K562 (cell line): ENCODE measurements around the gene ABCA4. TPM values are rescaled to one million over a fixed set of nuclear protein-coding genes. Genes with fewer than 3 reads are reported as not detected.

Source experiments
- ATAC-seq: fragments of 200-7000 bp; cut with Tn5 transposase; 3 replicates; pipeline ENCODE4 v1.9.1; 2020; ENCODE audit warnings: moderate library complexity
- BruUV-seq: library from RNA; stranded (reverse); fragments of 400-500 nt; replicated peaks from 2 replicates; lab custom pipeline; 2021; lab: Mats Ljungman, UMichigan
- CTCF ChIA-PET: fragments of 300-600 bp; formaldehyde crosslinking; extraction: SDS; loops from one replicate; lab custom pipeline; 2021; ENCODE audit warnings: low intra/inter-chr PET ratio; lab: Yijun Ruan, JAX
- POLR2A ChIA-PET: fragments of 300-600, 350-650 bp; sonication (Branson Sonifier 250); formaldehyde crosslinking; extraction: SDS; loops from one replicate; lab custom pipeline; 2021; ENCODE audit warnings: antibody characterized with exemption, inconsistent platforms; lab: Yijun Ruan, JAX
- DNase-seq, 4 experiments: peaks; one replicate each; pipeline versions ENCODE4 v3.0.0 to v3.0.0-alpha.2; 2011 to 2018; ENCODE audit warnings: low spot score in 3 of 4, mixed read lengths in 3 of 4; ENCODE audit errors: extremely low read depth in 1 of 4
- FAIRE-seq: peaks from 2 replicates; lab custom pipeline; 2011; peaks lifted over from hg19 to GRCh38; lab: Jason Lieb, UNC
- H2AFZ ChIP-seq: 2 replicates; pipeline ENCODE4 v1.6.0; 2011; ENCODE audit warnings: low read depth, low read length, control low read depth, inconsistent platforms
- H3K27ac ChIP-seq: fragments of 200-600 bp; 3 replicates; pipeline ENCODE4 v1.8.0; 2011; ENCODE audit warnings: low read depth, mild to moderate bottlenecking, control low read depth, inconsistent platforms, low read length, moderate library complexity, mixed read lengths; ENCODE audit errors: extremely low read depth
- H3K27me3 ChIP-seq, 2 experiments: fragments of 300-600 bp in 1 of 2; 2 replicates in 1 of 2; 3 replicates in 1 of 2; pipeline versions ENCODE4 v1.6.0 to v1.8.0; 2011; ENCODE audit warnings: inconsistent platforms in 2 of 2, low read length in 2 of 2, mild to moderate bottlenecking in 1 of 2, mixed read lengths in 1 of 2, moderate library complexity in 1 of 2; ENCODE audit not compliant: control insufficient read depth in 2 of 2, insufficient read depth in 2 of 2
- H3K36me3 ChIP-seq: fragments of 300-600 bp; 3 replicates; pipeline ENCODE4 v1.8.0; 2011; ENCODE audit warnings: mild to moderate bottlenecking, low read length, inconsistent platforms; ENCODE audit not compliant: control insufficient read depth, insufficient read depth
- H3K4me1 ChIP-seq, 2 experiments: fragments of 200-600 bp in 1 of 2; replicated peaks in 1 of 2; 2 replicates in 1 of 2; 3 replicates in 1 of 2; pipeline versions ENCODE4 v1.5.1 to v1.8.0; 2011; ENCODE audit warnings: inconsistent platforms in 2 of 2, low read length in 2 of 2, mild to moderate bottlenecking in 1 of 2, mixed read lengths in 1 of 2, moderate library complexity in 1 of 2; ENCODE audit not compliant: control insufficient read depth in 2 of 2, insufficient read depth in 2 of 2
- H3K4me2 ChIP-seq: 2 replicates; pipeline ENCODE4 v1.6.1; 2011; ENCODE audit warnings: low read length, control low read depth, inconsistent platforms, mixed read lengths; ENCODE audit not compliant: insufficient read depth
- H3K4me3 ChIP-seq: fragments of 200-600 bp; sonication (generic), shearing (Covaris generic); 2 replicates; pipeline ENCODE4 v1.5.1; 2016; ENCODE audit warnings: control low read depth, inconsistent platforms
- H3K79me2 ChIP-seq: fragments of 200-600 bp; 3 replicates; pipeline ENCODE4 v1.8.0; 2011; ENCODE audit warnings: low read length, inconsistent platforms; ENCODE audit not compliant: control insufficient read depth, insufficient read depth
- H3K9ac ChIP-seq, 2 experiments: 2 replicates each; pipeline versions ENCODE4 v1.6.0 to v1.6.1; 2011; ENCODE audit warnings: low read depth in 2 of 2, low read length in 2 of 2, control low read depth in 1 of 2, inconsistent platforms in 1 of 2, mild to moderate bottlenecking in 1 of 2, mixed read lengths in 1 of 2; ENCODE audit not compliant: insufficient read depth in 1 of 2
- H3K9me1 ChIP-seq: one replicate; pipeline ENCODE4 v1.6.0; 2011; ENCODE audit warnings: inconsistent platforms, mild to moderate bottlenecking, low read length, moderate library complexity; ENCODE audit not compliant: control insufficient read depth, insufficient read depth
- H3K9me3 ChIP-seq: replicated peaks from 2 replicates; pipeline ENCODE4 v1.5.1; 2011; ENCODE audit warnings: low read depth, low read length, inconsistent platforms; ENCODE audit not compliant: control insufficient read depth, insufficient read depth
- H4K20me1 ChIP-seq: replicated peaks from 2 replicates; pipeline ENCODE4 v1.6.1; 2011; ENCODE audit warnings: low read length, inconsistent platforms, mixed read lengths; ENCODE audit not compliant: control insufficient read depth, insufficient read depth
- BMI1 ChIP-seq: fragments of 150-350 bp; IDR thresholded peaks from 2 replicates; pipeline ENCODE4 v1.6.1; 2014; ENCODE audit warnings: low read length
- CREM ChIP-seq: IDR thresholded peaks from 2 replicates; pipeline ENCODE4 v1.6.1; 2014; ENCODE audit warnings: antibody characterized with exemption, low read depth
- MAFG ChIP-seq: fragments of 450-650 bp; conservative IDR thresholded peaks from 2 replicates; pipeline ENCODE4 v1.6.1; 2016; ENCODE audit warnings: missing genetic modification characterization, missing compliant biosample characterization
- MEIS2 ChIP-seq: fragments of 450-650 bp; IDR thresholded peaks from 2 replicates; pipeline ENCODE4 v1.6.1; 2014; ENCODE audit warnings: mild to moderate bottlenecking; ENCODE audit not compliant: partially characterized antibody
- RBM22 ChIP-seq: fragments of 200-400 bp; formaldehyde crosslinking; IDR thresholded peaks from 2 replicates; pipeline ENCODE4 v1.6.1; 2018; ENCODE audit warnings: low read length, low read depth; ENCODE audit not compliant: poor library complexity, severe bottlenecking
- ZBTB7A ChIP-seq: IDR thresholded peaks from 2 replicates; pipeline ENCODE4 v1.6.1; 2011; ENCODE audit warnings: low read depth, mild to moderate bottlenecking, low read length, moderate library complexity, borderline replicate concordance; ENCODE audit not compliant: control insufficient read depth
- ZNF224 ChIP-seq: sonication (generic); formaldehyde crosslinking; IDR thresholded peaks from 2 replicates; pipeline ENCODE4 v1.8.0; 2022; ENCODE audit warnings: mild to moderate bottlenecking, missing genetic modification reagents
- ZNF586 ChIP-seq: fragments of 450-650 bp; formaldehyde crosslinking; conservative IDR thresholded peaks from 2 replicates; pipeline ENCODE4 v1.4.0; 2020; ENCODE audit warnings: mild to moderate bottlenecking, moderate library complexity
- WGBS: fragments of 100-300 bp; shearing (Covaris generic); methylation state at CpG from one replicate; pipeline ENCODE4 v1.1.6; 2016; ENCODE audit warnings: low coverage, mixed read lengths; ENCODE audit not compliant: insufficient coverage; ENCODE audit errors: missing lambda C conversion rate; 5-methylcytosine and 5-hydroxymethylcytosine counted together
- in situ Hi-C: fragments of 300-500 bp; cut with MboI; formaldehyde crosslinking; loops from 4 replicates; pipeline ENCODE4 v1.15.0; 2018; ENCODE audit warnings: inconsistent platforms, mixed read lengths
- intact Hi-C: fragments of 100-400 bp; cut with micrococcal nuclease; formaldehyde crosslinking; loops from 2 replicates; pipeline ENCODE4 v1.14.2; 2022
- polyA plus RNA-seq, 8 experiments: library from polyadenylated mRNA; depleted of rRNA in 4 of 8; stranded (reverse) in 5 of 8; unstranded in 3 of 8; fragments of >200 nt; fragmentation: Nextera tagmentation in 2 of 8; fragmentation: Illumina TruSeq in 1 of 8; extraction: Ambion mirVana in 2 of 8; extraction: Trizol in 1 of 8; gene quantifications; 2 replicates each; pipeline versions ENCODE4 v1.2.1 to v1.2.3, GENCODE V29; 2011 to 2014; ENCODE audit warnings: inconsistent platforms in 1 of 8, missing spikeins in 1 of 8
- total RNA-seq, 7 experiments: library from RNA; depleted of rRNA in 6 of 7; stranded (reverse); fragments of >200 nt in 6 of 7; fragmentation: Illumina TruSeq in 2 of 7; extraction: Trizol in 2 of 7; gene quantifications; 2 replicates each; pipeline versions ENCODE4 v1.2.1 to v1.2.3, GENCODE V29; 2011 to 2021; ENCODE audit warnings: low replicate concordance in 1 of 7
- TF ChIP-seq, protein P1 (sequence below): sonication (generic); formaldehyde crosslinking; IDR thresholded peaks from 2 replicates; pipeline ENCODE4 v1.8.0; 2022; ENCODE audit warnings: mild to moderate bottlenecking, missing genetic modification reagents
- TF ChIP-seq, protein P2 (sequence below): fragments of 450-650 bp; IDR thresholded peaks from 2 replicates; pipeline ENCODE4 v1.6.1; 2016
- TF ChIP-seq, protein P3 (sequence below): sonication (generic); formaldehyde crosslinking; IDR thresholded peaks from 2 replicates; pipeline ENCODE4 v1.8.1; 2023; ENCODE audit warnings: mild to moderate bottlenecking, missing genetic modification reagents

Gene ABCA4
- total and polyA plus RNA-seq, 9 of the 15 experiments (the other 6 are each of a cell fraction or from before 2014, with no cell fraction given), result 0.01 to 0.04 TPM; not detected in 7

- Histone ChIP-seq H3K79me2 (no peaks in the 10 kb centered on the region), H3K27me3 (0 out of 5 replicates have a peak, but pooled peaks cover 0 to 6% of the 10 kb centered on the region in 2 experiments), H3K27ac (no peak overlapping the region), H3K9me3 (no peaks in the 10 kb centered on the region), H3K9me1 (no peaks in the 10 kb centered on the region), H3K4me2 (no peak overlapping the region), H3K4me3 (no peak overlapping the region), H3K9ac (no peak overlapping the region), H4K20me1 (no peaks in the 10 kb centered on the region; the same call in 1 of the 2 replicates), H3K4me1 (no peaks in the 10 kb centered on the region), H2AFZ (no peak overlapping the region), H3K36me3 (no peaks in the 10 kb centered on the region)
- FAIRE-seq (no peak), DNase-seq (no peak), ATAC-seq (no peak)
- no peak for TF ChIP-seq ZNF586 (CRISPR knock-in tag)
- TF ChIP-seq, protein P1, sequence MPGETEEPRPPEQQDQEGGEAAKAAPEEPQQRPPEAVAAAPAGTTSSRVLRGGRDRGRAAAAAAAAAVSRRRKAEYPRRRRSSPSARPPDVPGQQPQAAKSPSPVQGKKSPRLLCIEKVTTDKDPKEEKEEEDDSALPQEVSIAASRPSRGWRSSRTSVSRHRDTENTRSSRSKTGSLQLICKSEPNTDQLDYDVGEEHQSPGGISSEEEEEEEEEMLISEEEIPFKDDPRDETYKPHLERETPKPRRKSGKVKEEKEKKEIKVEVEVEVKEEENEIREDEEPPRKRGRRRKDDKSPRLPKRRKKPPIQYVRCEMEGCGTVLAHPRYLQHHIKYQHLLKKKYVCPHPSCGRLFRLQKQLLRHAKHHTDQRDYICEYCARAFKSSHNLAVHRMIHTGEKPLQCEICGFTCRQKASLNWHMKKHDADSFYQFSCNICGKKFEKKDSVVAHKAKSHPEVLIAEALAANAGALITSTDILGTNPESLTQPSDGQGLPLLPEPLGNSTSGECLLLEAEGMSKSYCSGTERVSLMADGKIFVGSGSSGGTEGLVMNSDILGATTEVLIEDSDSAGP (CRISPR knock-in tag), result no peak
- no peak for TF ChIP-seq ZBTB7A
- TF ChIP-seq MEIS2, result peak; percentile 17
- no peak for TF ChIP-seq BMI1
- TF ChIP-seq CREM, result 0 out of 2 replicates have a peak, but pooled peaks have one; percentile 10
- TF ChIP-seq, protein P2, sequence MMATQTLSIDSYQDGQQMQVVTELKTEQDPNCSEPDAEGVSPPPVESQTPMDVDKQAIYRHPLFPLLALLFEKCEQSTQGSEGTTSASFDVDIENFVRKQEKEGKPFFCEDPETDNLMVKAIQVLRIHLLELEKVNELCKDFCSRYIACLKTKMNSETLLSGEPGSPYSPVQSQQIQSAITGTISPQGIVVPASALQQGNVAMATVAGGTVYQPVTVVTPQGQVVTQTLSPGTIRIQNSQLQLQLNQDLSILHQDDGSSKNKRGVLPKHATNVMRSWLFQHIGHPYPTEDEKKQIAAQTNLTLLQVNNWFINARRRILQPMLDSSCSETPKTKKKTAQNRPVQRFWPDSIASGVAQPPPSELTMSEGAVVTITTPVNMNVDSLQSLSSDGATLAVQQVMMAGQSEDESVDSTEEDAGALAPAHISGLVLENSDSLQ, result peak; percentile 45
- no peak for TF ChIP-seq ZNF224 (CRISPR knock-in tag)
- TF ChIP-seq MAFG (tag), result 0 out of 2 replicates have a peak, but pooled peaks have one; percentile 22
- TF ChIP-seq, protein P3, sequence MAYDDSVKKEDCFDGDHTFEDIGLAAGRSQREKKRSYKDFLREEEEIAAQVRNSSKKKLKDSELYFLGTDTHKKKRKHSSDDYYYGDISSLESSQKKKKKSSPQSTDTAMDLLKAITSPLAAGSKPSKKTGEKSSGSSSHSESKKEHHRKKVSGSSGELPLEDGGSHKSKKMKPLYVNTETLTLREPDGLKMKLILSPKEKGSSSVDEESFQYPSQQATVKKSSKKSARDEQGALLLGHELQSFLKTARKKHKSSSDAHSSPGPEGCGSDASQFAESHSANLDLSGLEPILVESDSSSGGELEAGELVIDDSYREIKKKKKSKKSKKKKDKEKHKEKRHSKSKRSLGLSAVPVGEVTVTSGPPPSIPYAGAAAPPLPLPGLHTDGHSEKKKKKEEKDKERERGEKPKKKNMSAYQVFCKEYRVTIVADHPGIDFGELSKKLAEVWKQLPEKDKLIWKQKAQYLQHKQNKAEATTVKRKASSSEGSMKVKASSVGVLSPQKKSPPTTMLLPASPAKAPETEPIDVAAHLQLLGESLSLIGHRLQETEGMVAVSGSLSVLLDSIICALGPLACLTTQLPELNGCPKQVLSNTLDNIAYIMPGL (CRISPR knock-in tag), result no peak
- no peak for TF ChIP-seq RBM22
- BruUV-seq, result no TSS peak
- in situ Hi-C loops (no loop called here), intact Hi-C loops (no loop called here)
- CTCF ChIA-PET, result no interaction called here
- POLR2A ChIA-PET, result no interaction called here
- WGBS, result 0% methylated on average over 2 of the region's 2 CpGs
These were observed 33.8 kb downstream of the ABCA4 start for GRCh38 chr1:94087193-94087592.
